ENCODE measurements around the gene TNS3.
"Not testable (repeated sequence)": the region's sequence is repeated elsewhere in the genome, so short reads cannot be mapped to it uniquely, and the experiment has no call there.

The TNS3 gene

GRCh38 chr7:47283497-47284131 lies 298.3 kb downstream of the TNS3 start:
- no peak for DNase-seq (ENCODE audit: low read depth, low spot score)

GRCh38 chr7:47282790-47283496 lies 299.0 kb downstream of the TNS3 start:
- no peak for DNase-seq (ENCODE audit: low read depth, low spot score)

- DNase-seq (ENCODE audit: low read depth, low spot score) = no peak
Measured at GRCh38 chr7:47281966-47282643, 299.8 kb downstream of the TNS3 start.

GRCh38 chr7:47281161-47281560 lies 300.8 kb downstream of the TNS3 start:
- DNase-seq (ENCODE audit: low read depth, low spot score) = no peak

GRCh38 chr7:47280114-47280513 lies 301.8 kb downstream of the TNS3 start:
- no peak for DNase-seq (ENCODE audit: low read depth, low spot score)

GRCh38 chr7:47278043-47278442 lies 303.9 kb downstream of the TNS3 start:
- DNase-seq (ENCODE audit: low read depth, low spot score) = no peak

- DNase-seq (ENCODE audit: low read depth, low spot score) = no peak
Measured at GRCh38 chr7:47277321-47277781, 304.6 kb downstream of the TNS3 start.

GRCh38 chr7:47273974-47274766 lies 307.7 kb downstream of the TNS3 start:
- DNase-seq (ENCODE audit: low read depth, low spot score) = no peak

GRCh38 chr7:47273088-47273487 lies 308.8 kb downstream of the TNS3 start:
- DNase-seq (ENCODE audit: low read depth, low spot score) = no peak

- no peak for DNase-seq (ENCODE audit: low read depth, low spot score)
Measured at GRCh38 chr7:47271749-47272148, 310.2 kb downstream of the TNS3 start.

GRCh38 chr7:47268851-47269836 lies 312.8 kb downstream of the TNS3 start:
- no peak for DNase-seq (ENCODE audit: low read depth, low spot score)

GRCh38 chr7:47267346-47267745 lies 314.6 kb downstream of the TNS3 start:
- DNase-seq (ENCODE audit: low read depth, low spot score) = no peak

- no peak for DNase-seq (ENCODE audit: low read depth, low spot score)
Measured at GRCh38 chr7:47266799-47267198, 315.1 kb downstream of the TNS3 start.

GRCh38 chr7:47266131-47266706 lies 315.7 kb downstream of the TNS3 start:
- DNase-seq (ENCODE audit: low read depth, low spot score) = peak; percentile 37

- DNase-seq (ENCODE audit: low read depth, low spot score) = no peak
Measured at GRCh38 chr7:47265621-47266020, 316.3 kb downstream of the TNS3 start.

GRCh38 chr7:47264021-47264651 lies 317.8 kb downstream of the TNS3 start:
- no peak for DNase-seq (ENCODE audit: low read depth, low spot score)

- no peak for DNase-seq (ENCODE audit: low read depth, low spot score)
Measured at GRCh38 chr7:47262881-47263280, 319.0 kb downstream of the TNS3 start.

- DNase-seq (ENCODE audit: low read depth, low spot score) = not testable (repeated sequence)
Measured at GRCh38 chr7:47262160-47262559, 319.8 kb downstream of the TNS3 start.

- no peak for DNase-seq (ENCODE audit: low read depth, low spot score)
Measured at GRCh38 chr7:47260270-47260669, 321.6 kb downstream of the TNS3 start.

GRCh38 chr7:47259682-47260081 lies 322.2 kb downstream of the TNS3 start:
- DNase-seq (ENCODE audit: low read depth, low spot score) = no peak
